ENCODE measurements around the gene SCUBE1. TPM values are rescaled to one million over a fixed set of nuclear protein-coding genes. Genes with fewer than 3 reads are reported as not detected.

SCUBE1 gene
- total RNA-seq, 4 donors from 2014 or later = 0.28 to 3.7 (median 1.7) TPM

- no peak for DNase-seq (ENCODE audit: low spot score)
- TF ChIP-seq CTCF (IDR thresholded peaks at IDR 0.05) = no peak
- ATAC-seq (ENCODE audit: low FRiP score) = no peak
These were observed 87.9 kb downstream of the SCUBE1 start for GRCh38 chr22:43255299-43255698.

- no peak for TF ChIP-seq CTCF (IDR thresholded peaks at IDR 0.05)
- DNase-seq (ENCODE audit: low spot score) = no peak
- ATAC-seq (ENCODE audit: low FRiP score) = no peak
These were observed 89.3 kb downstream of the SCUBE1 start for GRCh38 chr22:43253839-43254238.

- ATAC-seq (ENCODE audit: low FRiP score) = no peak
- no peak for TF ChIP-seq CTCF (IDR thresholded peaks at IDR 0.05)
- DNase-seq (ENCODE audit: low spot score) = no peak
These were observed 90.9 kb downstream of the SCUBE1 start for GRCh38 chr22:43252319-43252718.

- no peak for ATAC-seq (ENCODE audit: low FRiP score)
- no peak for DNase-seq (ENCODE audit: low spot score)
- no peak for TF ChIP-seq CTCF (IDR thresholded peaks at IDR 0.05)
These were observed 93.2 kb downstream of the SCUBE1 start for GRCh38 chr22:43249789-43250471.

GRCh38 chr22:43247546-43248260, 95.5 kb downstream of the SCUBE1 start:
- no peak for TF ChIP-seq CTCF (IDR thresholded peaks at IDR 0.05)
- DNase-seq (ENCODE audit: low spot score) (no peak), ATAC-seq (ENCODE audit: low FRiP score) (no peak)

GRCh38 chr22:43246188-43246587, 97.0 kb downstream of the SCUBE1 start:
- TF ChIP-seq CTCF (IDR thresholded peaks at IDR 0.05) = no peak
- no peak for ATAC-seq (ENCODE audit: low FRiP score)
- DNase-seq (ENCODE audit: low spot score) = no peak

GRCh38 chr22:43245717-43246116, 97.5 kb downstream of the SCUBE1 start:
- ATAC-seq (ENCODE audit: low FRiP score) (no peak), DNase-seq (ENCODE audit: low spot score) (no peak)
- TF ChIP-seq CTCF (IDR thresholded peaks at IDR 0.05) = no peak

All from omental fat pad (tissue), 4 donors.